AG09319 (cell line): ENCODE results near the gene ZNF580.

Source experiments
- DNase-seq: peaks from one replicate; pipeline ENCODE4 v3.0.0-alpha.2; 2010; ENCODE audit warnings: low read depth; ENCODE audit errors: extremely low read depth
- CTCF ChIP-seq: IDR thresholded peaks from 2 replicates; pipeline ENCODE4 v1.5.1; 2011; ENCODE audit warnings: low read depth, mild to moderate bottlenecking, inconsistent platforms, low read length, moderate library complexity

ZNF580 gene

GRCh38 chr19:55614711-55615542 is 25.9 kb upstream of the ZNF580 start:
- no peak for TF ChIP-seq CTCF
- no peak for DNase-seq

- no peak for DNase-seq
- no peak for TF ChIP-seq CTCF
Observed at GRCh38 chr19:55615543-55616394, 25.0 kb upstream of the ZNF580 start.

- no peak for TF ChIP-seq CTCF
- DNase-seq = no peak
Observed at GRCh38 chr19:55616395-55616875, 24.4 kb upstream of the ZNF580 start.

GRCh38 chr19:55617426-55617825 is 23.4 kb upstream of the ZNF580 start:
- DNase-seq = no peak
- TF ChIP-seq CTCF = no peak

- TF ChIP-seq CTCF = no peak
Observed at GRCh38 chr19:55618426-55618825, 22.4 kb upstream of the ZNF580 start.

GRCh38 chr19:55619286-55619685 is 21.5 kb upstream of the ZNF580 start:
- TF ChIP-seq CTCF = no peak
- DNase-seq = no peak

More at GRCh38 chr19:55618426-55618825, 22.4 kb upstream of the ZNF580 start:
- DNase-seq = no peak
